Endodermal cell (in vitro differentiated cells): ENCODE measurements around the gene WBP11. TPM values are rescaled to one million over a fixed set of nuclear protein-coding genes. Genes with fewer than 3 reads are reported as not detected.

Experiments used
- DNase-seq: peaks from one replicate; pipeline ENCODE4 v3.0.0-alpha.2; 2017
- H3K27ac ChIP-seq: 2 replicates; pipeline ENCODE4 v1.5.1; 2013; ENCODE audit warnings: mild to moderate bottlenecking, low read depth, low read length, moderate library complexity
- H3K27me3 ChIP-seq: 2 replicates; pipeline ENCODE4 v1.6.1; 2013; ENCODE audit warnings: mild to moderate bottlenecking, low read length, moderate library complexity; ENCODE audit not compliant: insufficient read depth, control insufficient read depth, poor library complexity, severe bottlenecking
- H3K36me3 ChIP-seq: 2 replicates; pipeline ENCODE4 v1.7.0; 2013; ENCODE audit warnings: mild to moderate bottlenecking, low read length, moderate library complexity; ENCODE audit not compliant: control insufficient read depth, insufficient read depth
- H3K4me1 ChIP-seq: one replicate; pipeline ENCODE4 v1.7.0; 2013; ENCODE audit warnings: low read length; ENCODE audit not compliant: control insufficient read depth, insufficient read depth
- H3K4me3 ChIP-seq: 2 replicates; pipeline ENCODE4 v1.5.1; 2013; ENCODE audit warnings: mild to moderate bottlenecking, low read length, moderate library complexity
- H3K9ac ChIP-seq: 2 replicates; pipeline ENCODE4 v1.6.1; 2013; ENCODE audit warnings: mild to moderate bottlenecking, low read length, moderate library complexity; ENCODE audit not compliant: poor library complexity, severe bottlenecking; ENCODE audit errors: extremely low read depth
- H3K9me3 ChIP-seq: 2 replicates; pipeline ENCODE4 v1.6.1; 2013; ENCODE audit warnings: mild to moderate bottlenecking, low read length, moderate library complexity; ENCODE audit not compliant: control insufficient read depth
- H3K27ac Mint-ChIP-seq: 2 replicates; pipeline ENCODE4 v1.8.0; 2020; ENCODE audit warnings: mixed read lengths
- H3K27me3 Mint-ChIP-seq: 2 replicates; pipeline ENCODE4 v1.8.0; 2021; ENCODE audit warnings: mild to moderate bottlenecking, mixed read lengths; ENCODE audit not compliant: insufficient read depth
- H3K36me3 Mint-ChIP-seq: 2 replicates; pipeline ENCODE4 v1.8.0; 2020; ENCODE audit warnings: low read depth, mixed read lengths
- H3K4me1 Mint-ChIP-seq: 2 replicates; pipeline ENCODE4 v1.8.0; 2020; ENCODE audit warnings: mixed read lengths
- H3K4me3 Mint-ChIP-seq: 2 replicates; pipeline ENCODE4 v1.8.0; 2020; ENCODE audit warnings: mild to moderate bottlenecking, moderate library complexity, mixed read lengths
- H3K9me3 Mint-ChIP-seq: 2 replicates; pipeline ENCODE4 v1.8.0; 2020; ENCODE audit warnings: mild to moderate bottlenecking, mixed read lengths
- CTCF ChIP-seq: fragments of 200-600 bp; sonication (generic); conservative IDR thresholded peaks from 2 replicates; pipeline ENCODE4 v1.5.0; 2021; ENCODE audit warnings: antibody characterized with exemption, mild to moderate bottlenecking
- WGBS, 2 experiments: methylation state at CpG; one replicate each; pipeline versions ENCODE4 v1.1.5 to v1.1.7; 2013; ENCODE audit warnings: missing lambda C conversion rate in 2 of 2, mixed read lengths in 1 of 2; ENCODE audit not compliant: insufficient coverage in 1 of 2, insufficient read length in 1 of 2; 5-methylcytosine and 5-hydroxymethylcytosine counted together
- total RNA-seq, 2 donors: library from RNA; stranded (reverse); fragmentation: NEBNext Ultra II Directional in 1 of 2; extraction: Animal tissue kit (Norgen Biotek cat#: 25700) in 1 of 2; gene quantifications; 2 replicates in 1 of 2; 3 replicates in 1 of 2; pipeline ENCODE4 v1.2.1, GENCODE V29; 2021

The WBP11 gene
- total RNA-seq, 2 donors from 2014 or later: 97.4 to 150 TPM

GRCh38 chr12:14772946-14773345 lies 30.3 kb downstream of the WBP11 start:
- no peaks in the 10 kb centered on the region for H3K36me3 ChIP-seq
- no peaks in the 10 kb centered on the region for H3K27me3 ChIP-seq
- peak; percentile 51 for DNase-seq
- no peaks in the 10 kb centered on the region for H3K4me1 ChIP-seq
- Mint-ChIP-seq H3K27ac (no peak overlapping the region), H3K36me3 (no peaks in the 10 kb centered on the region), H3K4me1 (peaks cover 38% of the 10 kb centered on the region), H3K4me3 (peak overlapping the region; percentile 93), H3K27me3 (no peaks in the 10 kb centered on the region), H3K9me3 (no peaks in the 10 kb centered on the region)
- no peak overlapping the region for H3K27ac ChIP-seq
- no peak overlapping the region for H3K9ac ChIP-seq
- no peak for TF ChIP-seq CTCF
- H3K9me3 ChIP-seq: no peaks in the 10 kb centered on the region
- peak overlapping the region; percentile 85 for H3K4me3 ChIP-seq
- WGBS, 2 experiments: 62 to 100% methylated on average over 1 to 4 of the region's 5 CpGs

GRCh38 chr12:14771651-14772137 lies 31.6 kb downstream of the WBP11 start:
- H3K4me1 ChIP-seq: no peaks in the 10 kb centered on the region
- H3K9ac ChIP-seq: peak overlapping the region; percentile 78
- H3K36me3 ChIP-seq: no peaks in the 10 kb centered on the region
- 12 to 18% methylated on average over 2 of the region's 6 CpGs for WGBS, 2 experiments
- H3K9me3 Mint-ChIP-seq: no peaks in the 10 kb centered on the region
- H3K27me3 ChIP-seq: no peaks in the 10 kb centered on the region
- H3K27ac Mint-ChIP-seq: peak overlapping the region; percentile 99
- H3K4me1 Mint-ChIP-seq: peaks cover 29% of the 10 kb centered on the region
- TF ChIP-seq CTCF: no peak
- no peaks in the 10 kb centered on the region for H3K27me3 Mint-ChIP-seq
- peak; percentile 80 for DNase-seq
- H3K27ac ChIP-seq: no peak overlapping the region
- peak overlapping the region; percentile 97 for H3K4me3 ChIP-seq
- peak overlapping the region; percentile 93 for H3K4me3 Mint-ChIP-seq
- H3K9me3 ChIP-seq: no peaks in the 10 kb centered on the region
- H3K36me3 Mint-ChIP-seq: peaks cover 11% of the 10 kb centered on the region

GRCh38 chr12:14770496-14771461 lies 32.5 kb downstream of the WBP11 start:
- Mint-ChIP-seq H3K9me3 (peaks cover 4% of the 10 kb centered on the region), H3K4me3 (peak overlapping the region; percentile 93), H3K36me3 (peaks cover 17% of the 10 kb centered on the region), H3K4me1 (peaks cover 22% of the 10 kb centered on the region), H3K27me3 (no peaks in the 10 kb centered on the region), H3K27ac (peak overlapping the region; percentile 99)
- Histone ChIP-seq H3K27me3 (no peaks in the 10 kb centered on the region), H3K9me3 (peaks cover 2% of the 10 kb centered on the region), H3K27ac (peak overlapping the region; percentile 74), H3K9ac (peak overlapping the region; percentile 78), H3K36me3 (no peaks in the 10 kb centered on the region), H3K4me1 (no peaks in the 10 kb centered on the region), H3K4me3 (peak overlapping the region; percentile 97)
- 1 to 15% methylated on average over 42 to 56 of the region's 56 CpGs for WGBS, 2 experiments
- DNase-seq: peak; percentile 99
- no peak for TF ChIP-seq CTCF
